GM21423 (cell line): ENCODE measurements around the gene SNURF.
A peak's percentile ranks its signal among the peaks of the same experiment; 100 is the strongest.
"Not testable (repeated sequence)": the region's sequence is repeated elsewhere in the genome, so short reads cannot be mapped to it uniquely, and the experiment has no call there.

Experiments
- ATAC-seq: cut with Tn5 transposase; IDR thresholded peaks from one replicate; pipeline ENCODE4 v1.9.1; 2021; ENCODE audit warnings: mild to moderate bottlenecking, moderate library complexity; ENCODE audit not compliant: unreplicated experiment

SNURF gene, protein sequence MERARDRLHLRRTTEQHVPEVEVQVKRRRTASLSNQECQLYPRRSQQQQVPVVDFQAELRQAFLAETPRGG

DNA sequence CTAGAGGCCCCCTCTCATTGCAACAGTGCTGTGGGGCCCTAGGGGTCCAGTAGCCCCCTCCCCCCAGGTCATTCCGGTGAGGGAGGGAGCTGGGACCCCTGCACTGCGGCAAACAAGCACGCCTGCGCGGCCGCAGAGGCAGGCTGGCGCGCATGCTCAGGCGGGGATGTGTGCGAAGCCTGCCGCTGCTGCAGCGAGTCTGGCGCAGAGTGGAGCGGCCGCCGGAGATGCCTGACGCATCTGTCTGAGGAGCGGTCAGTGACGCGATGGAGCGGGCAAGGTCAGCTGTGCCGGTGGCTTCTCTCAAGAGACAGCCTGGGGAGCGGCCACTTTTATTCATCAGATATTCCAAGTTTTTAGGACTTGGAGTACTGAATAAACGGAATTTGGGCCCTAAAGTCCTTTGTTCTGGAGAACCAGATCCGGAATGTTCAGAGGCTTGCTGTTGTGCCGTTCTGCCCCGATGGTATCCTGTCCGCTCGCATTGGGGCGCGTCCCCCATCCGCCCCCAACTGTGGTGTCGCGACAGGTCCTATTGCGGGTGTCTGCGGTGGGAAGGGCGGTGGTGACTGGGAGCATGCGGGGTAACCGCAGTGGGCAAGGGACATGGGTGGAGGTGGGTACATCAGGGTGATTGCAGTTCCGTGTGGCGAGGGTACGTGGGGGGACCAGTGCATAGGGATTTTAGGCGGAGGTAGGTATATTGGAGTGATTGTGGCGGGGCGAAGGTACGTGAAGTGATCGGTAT lies at the start of gene SNURF, which contains the start of gene SNRPN:
TSS of gene SNURF (plus strand) at position 205 of the 748 bp plus-strand sequence. CDS start at position 267, 62 bp downstream.
TSS of gene SNRPN (plus strand) at position 205 of the 748 bp plus-strand sequence. CDS start 19,467 bp downstream, outside the sequence.
- peak; percentile 55 for ATAC-seq

DNA sequence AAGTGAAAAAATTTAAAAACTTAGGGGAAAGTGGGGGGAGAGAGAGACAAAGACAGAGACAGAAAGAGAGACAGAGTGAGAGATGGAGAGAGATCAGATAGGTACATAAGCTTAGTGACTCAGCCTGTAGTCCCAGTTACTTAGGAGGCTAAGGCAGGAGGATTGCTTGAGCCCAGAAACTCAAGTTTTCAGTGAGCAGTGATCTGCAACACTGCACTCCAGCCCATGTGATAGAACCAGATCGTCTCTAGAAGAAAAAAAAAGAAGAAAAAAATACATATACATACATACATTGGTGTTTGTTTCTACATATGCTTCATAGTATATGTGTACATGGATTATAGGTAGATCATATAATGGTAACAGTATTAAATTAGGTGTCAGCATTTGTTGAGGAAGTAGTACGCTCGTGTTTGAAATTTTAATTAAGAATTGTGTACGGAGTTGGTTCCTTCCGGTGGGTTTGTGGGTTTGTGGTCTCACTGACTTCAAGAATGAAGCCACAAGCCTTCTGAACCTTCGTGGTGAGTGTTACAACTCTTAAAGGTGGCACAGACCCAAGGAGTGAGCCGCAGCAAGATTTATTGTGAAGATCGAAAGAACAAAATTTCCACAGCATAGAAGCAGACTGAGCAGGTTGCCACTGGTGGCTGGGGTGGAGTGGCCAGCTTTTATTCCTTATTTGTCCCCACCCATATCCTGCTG lies 38.3 kb upstream of the SNURF start:
- no peak for ATAC-seq

DNA sequence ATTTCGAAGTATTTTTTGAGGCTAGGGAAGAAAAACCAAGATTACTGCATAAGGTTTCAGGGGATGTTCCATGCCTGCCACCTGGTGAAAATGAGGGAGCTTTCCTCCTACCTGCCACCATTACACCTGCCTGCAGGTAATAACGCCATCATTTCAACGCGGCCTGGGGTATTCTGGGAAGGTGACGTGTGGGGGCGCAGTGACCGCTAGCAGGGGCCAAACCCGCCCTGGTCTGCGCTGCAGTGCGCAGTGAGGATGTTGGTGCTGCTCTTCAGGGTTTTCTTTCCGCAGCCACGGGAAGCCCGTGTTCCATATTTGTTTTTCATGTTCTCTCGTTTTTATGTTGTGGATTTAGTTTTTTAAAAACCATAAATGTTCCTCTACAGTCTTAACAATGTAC lies 37.4 kb upstream of the SNURF start:
- no peak for ATAC-seq

DNA sequence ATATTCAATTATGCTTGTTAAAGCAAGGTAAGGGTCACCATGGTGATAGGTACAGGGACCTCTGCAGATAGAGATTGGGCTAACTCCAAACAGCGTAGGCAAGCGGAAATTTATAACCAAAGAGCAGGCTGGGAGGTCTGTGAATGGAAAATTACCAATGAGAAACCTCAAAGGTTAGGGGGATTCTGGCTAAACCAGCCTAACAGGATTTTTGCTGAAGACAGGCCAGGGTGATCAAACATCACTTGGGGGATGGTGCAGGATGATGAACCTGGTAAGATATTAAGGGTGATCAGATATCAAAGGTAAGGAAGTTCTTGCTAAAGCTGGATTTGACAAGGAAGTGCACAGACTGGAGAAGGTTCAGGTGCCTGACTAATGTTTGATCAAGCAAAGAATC lies 35.3 kb upstream of the SNURF start:
- no peak for ATAC-seq

DNA sequence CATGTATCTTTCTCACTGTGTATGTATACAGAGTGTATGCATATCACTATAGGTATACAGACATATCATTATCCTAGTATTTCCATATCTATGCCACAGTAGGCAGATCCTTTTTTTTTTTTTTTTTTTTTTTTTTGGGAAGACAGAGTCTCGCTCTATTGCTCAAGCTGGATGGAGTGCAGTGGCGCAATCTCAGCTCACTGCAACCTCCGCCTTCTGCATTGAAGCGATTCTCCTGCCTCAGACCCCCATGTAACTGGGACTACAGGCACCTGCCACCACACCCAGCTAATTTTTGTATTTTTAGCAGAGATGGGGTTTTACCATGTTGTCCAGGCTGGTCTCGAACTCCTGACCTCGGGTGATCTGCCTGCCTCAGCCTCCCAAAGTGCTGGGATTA lies 32.0 kb upstream of the SNURF start:
- not testable (repeated sequence) for ATAC-seq

DNA sequence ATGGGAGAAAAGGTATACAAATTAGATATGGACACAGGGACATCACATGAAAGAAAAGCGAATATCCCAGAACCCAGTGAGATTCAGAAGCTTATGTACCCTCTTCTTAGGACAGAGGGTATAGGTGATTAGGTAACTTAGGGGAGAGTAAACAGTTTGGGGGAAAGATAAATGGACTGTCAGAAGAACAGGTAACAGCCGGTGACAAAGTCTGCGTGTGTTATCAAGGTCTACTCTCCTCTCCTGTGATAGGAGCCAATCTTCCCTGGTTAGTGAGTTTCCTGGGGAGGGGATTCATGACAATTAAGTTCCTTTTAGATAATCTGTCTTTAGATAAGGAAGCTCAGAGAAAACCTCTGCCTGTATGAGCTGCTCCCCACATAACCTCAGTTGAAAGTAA lies 30.6 kb upstream of the SNURF start:
- ATAC-seq: no peak

DNA sequence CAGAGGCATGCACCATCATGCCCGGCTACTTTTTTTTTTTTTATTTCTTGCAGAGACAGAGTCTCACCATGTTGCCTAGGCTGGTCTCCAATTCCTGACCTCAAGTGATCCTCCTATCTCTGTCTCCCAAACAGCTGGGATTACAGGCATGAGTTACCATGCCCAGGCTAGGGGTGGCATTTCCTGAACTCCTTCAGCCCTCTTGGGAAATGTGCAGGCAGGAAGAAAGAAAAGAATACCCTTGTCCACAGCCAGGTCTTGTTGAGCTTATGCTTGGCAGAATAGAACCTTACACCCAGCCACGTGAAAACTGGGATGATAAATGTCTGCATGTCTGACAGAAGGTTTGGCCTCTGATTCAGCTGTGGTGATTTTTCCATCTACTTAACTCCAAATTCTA lies 30.2 kb upstream of the SNURF start:
- ATAC-seq: no peak

DNA sequence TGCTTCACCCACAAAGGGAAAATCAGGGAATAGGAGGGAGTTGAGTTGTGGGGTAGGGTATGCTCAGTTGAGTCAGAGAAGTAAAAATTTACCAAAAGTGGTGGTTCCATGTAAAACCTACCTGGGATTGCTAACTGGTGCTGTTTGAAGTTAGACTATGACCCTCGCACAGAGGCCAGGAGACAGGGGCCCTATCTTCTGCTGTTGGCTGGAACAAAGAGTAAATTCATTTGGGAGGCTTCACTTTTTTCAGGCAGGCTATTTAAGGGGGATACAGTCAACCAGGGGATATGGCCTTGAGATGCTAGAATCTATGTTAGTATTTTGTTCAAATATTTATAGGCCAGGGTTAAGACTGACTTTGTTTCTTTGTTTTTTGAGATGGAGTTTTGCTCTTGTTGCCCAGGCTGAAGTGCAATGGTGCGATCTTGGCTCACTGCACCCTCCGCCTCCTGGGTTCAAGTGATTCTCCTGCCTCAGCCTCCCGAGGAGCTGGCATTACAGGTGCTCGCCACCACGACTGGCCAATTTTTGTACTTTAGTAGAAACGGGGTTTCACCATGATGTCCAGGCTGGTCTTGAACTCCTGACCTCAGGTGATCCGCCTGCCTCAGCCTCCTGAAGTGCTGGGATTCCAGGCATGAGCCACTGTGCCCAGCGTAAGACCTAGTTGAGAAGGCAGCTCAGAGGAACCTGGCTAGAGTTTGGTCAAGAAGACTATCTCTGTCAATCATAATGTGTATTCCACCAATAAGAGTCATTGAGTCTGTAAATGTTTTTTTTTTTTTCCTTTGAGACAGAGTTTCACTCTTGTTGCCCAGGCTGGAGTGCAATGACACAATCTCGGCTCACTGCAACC lies 22.7 kb upstream of the SNURF start:
- not testable (repeated sequence) for ATAC-seq

DNA sequence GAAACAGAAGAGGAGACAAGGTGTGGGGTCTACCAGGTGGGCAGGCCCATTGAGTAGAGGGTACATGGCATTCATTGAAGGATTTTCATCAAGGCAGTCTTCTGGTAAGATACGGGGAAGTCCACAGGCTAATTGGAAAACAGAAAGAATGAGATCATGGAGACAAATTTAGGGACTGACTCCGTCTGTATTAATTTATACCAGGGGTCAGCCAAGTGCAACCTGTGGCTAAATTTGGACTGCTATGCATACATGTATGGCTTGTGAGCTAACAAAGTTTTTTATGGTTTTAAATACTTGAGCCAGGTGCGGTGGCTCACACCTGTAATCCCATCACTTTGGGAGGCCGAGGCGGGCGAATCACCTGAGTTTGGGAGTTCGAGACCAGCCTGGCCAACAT lies 21.1 kb upstream of the SNURF start:
- ATAC-seq: no peak

DNA sequence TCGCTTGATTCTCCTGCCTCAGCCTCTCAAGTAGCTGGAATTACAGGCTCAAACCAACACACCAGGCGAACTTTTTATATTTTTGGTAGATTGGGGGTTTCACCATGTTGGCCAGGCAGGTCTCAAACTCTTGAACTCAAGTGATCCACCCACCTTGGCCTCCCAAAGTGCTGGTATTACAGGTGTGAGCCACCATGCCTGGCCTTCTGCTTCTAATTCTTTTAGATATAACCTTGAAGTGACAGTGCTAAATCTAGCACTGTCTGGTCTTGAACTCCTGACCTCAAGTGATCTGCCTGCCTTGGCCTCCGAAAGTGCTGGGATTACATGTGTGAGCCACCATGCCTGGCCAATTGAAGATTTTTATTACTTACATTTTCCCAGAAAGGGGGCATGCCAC lies 16.6 kb upstream of the SNURF start:
- not testable (repeated sequence) for ATAC-seq

DNA sequence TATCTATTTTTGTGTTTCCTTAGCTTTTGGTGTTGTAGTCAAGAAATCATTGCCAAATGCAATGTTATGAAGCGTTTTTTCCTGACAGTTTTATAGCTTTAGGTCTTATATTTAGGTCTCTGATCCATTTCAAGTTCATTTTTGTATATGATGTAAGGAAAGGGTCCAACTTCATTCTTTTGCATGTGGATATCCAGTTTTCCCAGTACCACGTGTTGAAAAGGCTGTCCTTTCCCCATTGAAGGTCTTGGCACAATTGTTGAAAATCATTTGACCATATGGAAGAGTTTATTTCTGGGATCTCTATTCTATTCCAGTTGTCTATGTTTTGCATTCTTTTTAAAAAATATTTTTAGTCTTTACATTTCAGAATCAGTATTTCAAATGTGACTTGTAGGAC lies 14.6 kb upstream of the SNURF start:
- no peak for ATAC-seq

DNA sequence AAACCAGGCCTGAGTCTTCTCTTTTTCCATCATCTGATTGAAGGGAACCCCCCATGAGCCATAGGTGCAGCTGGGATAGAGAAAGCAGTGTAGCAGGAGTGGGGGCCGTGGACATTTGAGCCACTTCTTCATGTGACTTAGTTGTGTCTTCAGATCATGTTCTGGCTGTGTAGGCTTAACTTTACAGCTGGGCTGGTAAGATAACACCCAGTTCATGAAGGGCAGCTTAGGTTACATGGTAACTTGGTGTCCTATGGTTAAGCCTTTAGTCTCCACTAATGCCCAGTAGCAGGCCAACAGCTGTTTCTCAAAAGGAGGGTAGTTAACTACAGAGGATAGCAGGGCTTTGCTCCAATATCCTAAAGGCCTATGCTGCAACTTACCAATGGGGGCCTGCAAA lies 11.4 kb upstream of the SNURF start:
- ATAC-seq: no peak

DNA sequence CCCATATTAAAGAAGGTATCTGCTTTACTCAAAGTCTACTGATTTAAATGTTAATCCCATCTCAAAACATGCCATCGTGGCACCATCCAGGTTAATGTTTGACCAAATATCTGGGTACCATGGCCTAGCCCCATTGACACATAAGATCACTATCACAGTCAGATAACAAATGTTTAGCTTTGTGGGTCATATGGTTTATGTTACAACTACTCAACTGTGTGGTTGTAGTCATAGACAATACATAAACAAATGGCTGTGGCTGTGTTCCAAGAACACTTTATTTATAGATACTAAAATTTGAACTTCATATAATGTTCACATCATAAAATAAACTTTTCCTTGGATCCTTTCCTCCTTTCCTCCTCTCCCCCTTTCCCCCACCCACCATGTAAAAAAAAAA lies 9.8 kb upstream of the SNURF start:
- no peak for ATAC-seq

DNA sequence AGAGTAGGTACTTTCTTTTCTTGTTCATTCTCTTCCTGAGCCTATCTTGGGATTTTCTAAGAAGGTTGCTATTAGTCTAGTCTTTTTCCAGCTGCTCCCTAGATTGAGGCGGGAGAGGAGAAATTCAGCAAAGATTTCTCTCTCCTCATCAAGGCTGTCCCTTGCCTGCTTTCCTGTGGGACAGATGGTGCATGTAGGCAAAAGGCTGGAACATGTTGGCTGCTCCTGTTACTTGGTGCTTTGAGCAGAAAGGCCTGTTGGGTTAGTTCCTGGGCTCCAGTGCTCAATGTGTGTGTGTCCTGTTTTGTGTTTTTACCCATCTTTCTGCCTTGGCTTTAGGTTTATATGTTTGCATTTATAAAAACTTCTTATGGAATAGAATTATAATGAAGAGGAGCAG lies 9.1 kb upstream of the SNURF start:
- ATAC-seq: no peak

DNA sequence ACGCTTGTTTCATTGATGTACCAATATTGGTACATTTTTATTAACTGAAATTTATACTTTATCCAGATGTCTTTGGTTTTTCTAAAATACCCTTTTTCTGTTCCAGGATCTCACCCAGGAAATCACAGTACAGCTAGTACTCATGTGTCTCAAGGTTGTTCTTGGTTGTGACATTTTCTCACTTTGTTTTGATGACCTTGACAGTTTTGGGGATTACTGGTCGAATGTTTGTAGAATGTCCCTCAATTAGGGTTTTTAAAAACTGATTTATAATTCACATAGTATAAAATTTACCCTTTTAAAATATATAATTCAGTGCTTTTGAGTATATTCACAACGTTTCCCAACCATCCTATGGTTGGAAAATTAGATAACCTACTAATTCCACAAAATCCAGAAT lies 6.3 kb upstream of the SNURF start:
- no peak for ATAC-seq

DNA sequence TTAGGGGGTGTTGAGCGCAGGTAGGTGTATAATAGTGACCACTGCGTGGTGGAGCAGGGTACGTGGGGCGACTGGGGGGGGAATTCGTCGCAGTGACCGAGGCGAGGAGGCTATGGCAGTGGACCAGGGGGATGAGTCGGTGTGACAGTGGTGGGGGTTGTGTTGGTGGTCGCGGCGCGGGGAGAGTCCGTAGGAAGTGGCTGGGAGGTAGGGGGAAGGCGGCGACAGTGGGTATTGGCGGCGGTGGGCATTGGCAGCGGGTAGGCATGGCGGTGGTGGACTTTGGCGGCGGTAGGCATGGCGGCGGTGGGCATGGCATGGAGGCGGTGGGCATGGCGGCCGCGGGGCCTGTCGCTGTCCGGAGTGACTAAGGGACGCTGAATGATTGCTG lies 739 bp downstream of the SNURF start:
- ATAC-seq: no peak

DNA sequence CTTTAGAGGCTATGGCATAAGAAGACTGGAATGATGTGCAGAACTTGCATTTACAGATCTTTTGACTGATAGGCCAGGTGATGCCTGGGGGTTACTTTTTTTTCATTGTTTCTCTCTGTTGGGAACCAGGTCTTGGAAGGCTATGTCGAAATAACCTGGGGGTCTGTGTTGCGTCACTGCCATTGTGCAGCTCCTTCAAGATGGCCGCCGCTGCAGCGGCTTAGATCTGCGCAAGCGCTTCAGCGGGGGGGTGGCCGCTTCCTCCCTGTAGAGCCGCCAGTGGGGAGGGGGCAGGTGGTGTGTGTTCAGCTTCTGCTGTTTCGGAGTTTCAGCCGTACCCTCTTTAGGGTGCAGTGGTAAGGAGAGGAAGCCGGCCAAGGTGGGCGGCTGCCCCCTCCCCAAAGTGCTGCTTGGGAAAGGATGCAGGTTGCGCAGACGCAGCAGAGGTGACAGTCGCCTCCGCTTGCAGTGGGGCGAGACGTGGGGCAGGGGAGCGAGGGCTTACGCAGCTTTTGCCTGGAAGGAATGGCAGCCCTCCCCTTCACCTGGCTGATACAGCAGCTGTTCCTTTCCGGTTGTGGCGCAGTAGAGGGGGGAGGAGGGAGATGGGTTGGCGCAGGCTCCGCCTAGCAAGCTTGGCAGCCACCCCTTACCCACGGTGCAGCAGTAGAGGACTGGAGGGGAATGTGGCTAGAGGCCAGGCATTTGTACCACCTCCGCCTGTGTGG lies 1.5 kb downstream of the SNURF start:
- peak; percentile 78 for ATAC-seq

DNA sequence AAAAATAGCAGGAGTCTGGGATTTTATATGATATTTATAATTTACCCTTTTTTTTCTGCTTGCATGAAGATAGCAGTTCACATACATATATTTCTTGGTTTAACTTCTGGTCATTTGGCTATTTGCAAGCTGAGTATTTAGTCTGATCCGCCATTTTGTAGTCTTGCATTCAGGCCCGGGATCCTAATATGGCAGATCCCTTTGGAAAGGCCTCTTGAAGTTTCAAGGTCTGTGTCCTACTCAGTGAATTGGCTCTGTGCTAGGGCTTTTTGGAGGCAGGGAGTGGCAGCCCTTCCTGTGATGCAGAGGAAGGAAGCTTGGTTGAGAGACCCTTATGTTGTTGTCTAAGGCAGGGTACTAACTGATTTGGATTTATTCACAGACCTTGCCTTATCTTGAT lies 2.9 kb downstream of the SNURF start:
- ATAC-seq: no peak

DNA sequence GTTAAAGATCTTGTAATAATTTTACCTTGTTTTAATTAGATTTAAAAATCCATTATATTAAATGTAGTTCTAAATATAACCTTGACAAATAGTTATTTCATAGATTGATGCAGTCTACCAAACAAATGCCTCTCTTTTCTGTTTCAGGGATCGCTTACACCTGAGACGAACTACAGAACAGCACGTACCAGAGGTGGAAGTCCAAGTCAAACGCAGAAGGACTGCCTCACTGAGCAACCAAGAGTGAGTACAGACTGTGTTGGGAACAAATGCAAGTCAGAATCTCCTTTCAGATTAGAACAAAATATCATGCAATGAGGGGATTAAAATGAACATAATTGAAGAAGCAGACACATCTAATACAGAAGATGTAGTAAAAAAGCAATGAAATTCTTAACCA lies 7.2 kb downstream of the SNURF start:
- ATAC-seq: no peak

DNA sequence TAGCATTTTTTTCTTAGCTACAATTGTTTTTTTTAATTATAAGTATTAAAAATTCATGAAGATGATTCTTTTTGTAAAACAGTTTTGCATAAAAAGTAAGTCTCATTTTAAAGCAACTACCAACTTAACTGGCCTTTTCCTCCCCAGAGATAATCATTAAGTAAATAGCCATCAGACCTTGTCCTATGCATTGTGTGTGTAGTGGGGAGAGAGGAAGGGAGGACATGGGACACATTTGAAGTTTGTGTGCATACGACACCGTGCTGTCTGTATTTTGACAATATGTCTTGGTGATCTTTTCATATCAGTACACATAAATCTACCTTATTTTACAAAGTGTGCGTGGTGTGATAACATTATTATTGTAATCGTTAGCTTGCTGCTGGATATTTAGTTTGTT lies 8.1 kb downstream of the SNURF start:
- no peak for ATAC-seq
